GM12878 (cell line): ENCODE data around the gene SRSF7.

Experiments used
- ATF7 ChIP-seq: fragments of 450-650 bp; IDR thresholded peaks from 2 replicates; pipeline ENCODE4 v1.6.1; 2016; ENCODE audit warnings: low read depth, mild to moderate bottlenecking
- SMC3 ChIP-seq: IDR thresholded peaks from 2 replicates; pipeline ENCODE4 v1.6.1; 2011; ENCODE audit warnings: low read length, improper control_type of control experiment, borderline replicate concordance
- TCF7 ChIP-seq: IDR thresholded peaks from 2 replicates; pipeline ENCODE4 v1.6.1; 2014; ENCODE audit warnings: antibody characterized with exemption, borderline replicate concordance
- ZNF274 ChIP-seq: IDR thresholded peaks from one replicate; pipeline ENCODE4 v1.8.0; 2011; ENCODE audit not compliant: insufficient read length, insufficient read depth
- TF ChIP-seq, protein P1 (sequence below), 3 experiments: IDR thresholded peaks in 2 of 3; conservative IDR thresholded peaks in 1 of 3; 2 replicates each; pipeline ENCODE4 v1.5.1; 2011; ENCODE audit warnings: low read depth in 3 of 3, low read length in 3 of 3, mild to moderate bottlenecking in 3 of 3, control low read depth in 2 of 3, moderate library complexity in 2 of 3, inconsistent platforms in 1 of 3, mixed read lengths in 1 of 3; ENCODE audit not compliant: control insufficient read depth in 2 of 3, insufficient read depth in 1 of 3; ENCODE audit errors: extremely low read depth in 1 of 3

DNA sequence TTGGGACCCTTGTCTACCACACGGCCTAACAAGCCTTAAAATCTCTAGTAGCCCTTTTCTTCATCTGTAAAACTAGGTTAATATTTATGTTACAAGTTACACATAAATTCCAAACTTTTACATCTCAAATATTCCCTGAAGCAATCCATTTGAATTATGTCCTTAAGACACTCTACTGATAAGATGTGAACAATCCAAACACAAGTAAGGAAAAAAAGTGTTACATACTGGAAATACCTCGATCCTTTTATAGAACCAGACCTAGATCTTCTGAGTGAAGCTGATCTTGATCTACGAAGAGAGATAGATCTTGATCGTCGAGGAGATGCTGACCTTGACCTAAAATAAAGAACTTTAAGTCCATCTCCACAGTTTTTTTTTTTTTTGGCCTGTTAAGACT lies 3.3 kb downstream of the SRSF7 start:
- TF ChIP-seq ATF7 (no peak), SMC3 (no peak), ZNF274 (no peak), TCF7 (no peak)
- TF ChIP-seq, protein P1, sequence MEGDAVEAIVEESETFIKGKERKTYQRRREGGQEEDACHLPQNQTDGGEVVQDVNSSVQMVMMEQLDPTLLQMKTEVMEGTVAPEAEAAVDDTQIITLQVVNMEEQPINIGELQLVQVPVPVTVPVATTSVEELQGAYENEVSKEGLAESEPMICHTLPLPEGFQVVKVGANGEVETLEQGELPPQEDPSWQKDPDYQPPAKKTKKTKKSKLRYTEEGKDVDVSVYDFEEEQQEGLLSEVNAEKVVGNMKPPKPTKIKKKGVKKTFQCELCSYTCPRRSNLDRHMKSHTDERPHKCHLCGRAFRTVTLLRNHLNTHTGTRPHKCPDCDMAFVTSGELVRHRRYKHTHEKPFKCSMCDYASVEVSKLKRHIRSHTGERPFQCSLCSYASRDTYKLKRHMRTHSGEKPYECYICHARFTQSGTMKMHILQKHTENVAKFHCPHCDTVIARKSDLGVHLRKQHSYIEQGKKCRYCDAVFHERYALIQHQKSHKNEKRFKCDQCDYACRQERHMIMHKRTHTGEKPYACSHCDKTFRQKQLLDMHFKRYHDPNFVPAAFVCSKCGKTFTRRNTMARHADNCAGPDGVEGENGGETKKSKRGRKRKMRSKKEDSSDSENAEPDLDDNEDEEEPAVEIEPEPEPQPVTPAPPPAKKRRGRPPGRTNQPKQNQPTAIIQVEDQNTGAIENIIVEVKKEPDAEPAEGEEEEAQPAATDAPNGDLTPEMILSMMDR (IDR thresholded peaks at IDR 0.05 in 2 of 3, conservative IDR thresholded peaks at IDR 0.05 in 1 of 3; ENCODE audit: control insufficient read depth in 2 of 3, extremely low read depth in 1 of 3, insufficient read depth in 1 of 3, low read depth in 3 of 3, low read length in 3 of 3): no peak
